HUDEP-2 (cell line): ENCODE measurements around the gene S100A4.
A peak's percentile ranks its signal among the peaks of the same experiment; 100 is the strongest.

Experiments used
- DNase-seq, 76 experiments: peaks; one replicate each; lab custom pipeline; 2025; ENCODE audit not compliant: unreplicated experiment in 76 of 76; lab: John Stamatoyannopoulos, UW

The S100A4 gene

GRCh38 chr1:153549741-153550397 lies 4.3 kb upstream of the S100A4 start:
- DNase-seq = no peak

GRCh38 chr1:153548722-153549688 lies 3.4 kb upstream of the S100A4 start, which contains the start of gene S100A3:
Gene S100A3 (minus strand): TSS chr1:153549258. CDS start chr1:153548485, 773 bp downstream.
- peak in 15 of 76 experiments; percentile 16 to 56 (median 27) for DNase-seq

GRCh38 chr1:153547560-153548551 lies 2.2 kb upstream of the S100A4 start:
- DNase-seq = peak in 66 of 76 experiments; percentile 21 to 82 (median 53)

GRCh38 chr1:153546796-153547559 lies 1.4 kb upstream of the S100A4 start:
- DNase-seq = peak in 55 of 76 experiments; percentile 17 to 72 (median 42)

- DNase-seq = peak in 1 of 76 experiments; percentile 29
These were observed 765 bp upstream of the S100A4 start for GRCh38 chr1:153546371-153546770.

GRCh38 chr1:153544453-153545066 lies 1.0 kb downstream of the S100A4 start:
- peak in 5 of 76 experiments; percentile 19 to 59 (median 19) for DNase-seq

- DNase-seq = peak in 3 of 76 experiments; percentile 7 to 23 (median 12)
These were observed 1.9 kb downstream of the S100A4 start for GRCh38 chr1:153543736-153544135.

GRCh38 chr1:153542956-153543711 lies 2.5 kb downstream of the S100A4 start:
- DNase-seq = no peak

GRCh38 chr1:153541641-153542590 lies 3.7 kb downstream of the S100A4 start:
- peak in 7 of 76 experiments; percentile 2 to 32 (median 24) for DNase-seq

- no peak for DNase-seq
These were observed 4.9 kb downstream of the S100A4 start, which contains the start of gene S100A5 for GRCh38 chr1:153540394-153541361. Gene S100A5 (minus strand): TSS chr1:153540934. CDS start chr1:153540191, 743 bp downstream.

- no peak for DNase-seq
These were observed 6.1 kb downstream of the S100A4 start for GRCh38 chr1:153539395-153540093.

- peak in 42 of 76 experiments; percentile 20 to 83 (median 44) for DNase-seq
These were observed 7.2 kb downstream of the S100A4 start for GRCh38 chr1:153538315-153538821.

- DNase-seq = no peak
These were observed 8.3 kb downstream of the S100A4 start for GRCh38 chr1:153537376-153537730.

- no peak for DNase-seq
These were observed 8.8 kb downstream of the S100A4 start for GRCh38 chr1:153536671-153537375.
